HUES6 (cell line): ENCODE measurements around the gene PEMT.

Source experiments
- H3K27ac ChIP-seq: 2 replicates; pipeline ENCODE4 v1.7.0; 2013; ENCODE audit warnings: low read depth, mild to moderate bottlenecking, low read length, inconsistent platforms
- H3K27me3 ChIP-seq: 2 replicates; pipeline ENCODE4 v1.6.1; 2013; ENCODE audit warnings: low read length; ENCODE audit not compliant: control insufficient read depth, insufficient read depth
- H3K36me3 ChIP-seq: 2 replicates; pipeline ENCODE4 v1.6.1; 2013; ENCODE audit warnings: low read length; ENCODE audit not compliant: control insufficient read depth, insufficient read depth
- H3K4me1 ChIP-seq: 2 replicates; pipeline ENCODE4 v1.6.1; 2013; ENCODE audit warnings: low read length; ENCODE audit not compliant: control insufficient read depth, insufficient read depth
- H3K4me3 ChIP-seq: 2 replicates; pipeline ENCODE4 v1.5.1; 2013; ENCODE audit warnings: low read depth, low read length
- H3K9ac ChIP-seq: one replicate; pipeline ENCODE4 v1.6.1; 2013; ENCODE audit warnings: mild to moderate bottlenecking, low read length
- H3K9me3 ChIP-seq: 2 replicates; pipeline ENCODE4 v1.6.1; 2013; ENCODE audit warnings: low read depth, low read length; ENCODE audit not compliant: control insufficient read depth, insufficient read depth

The PEMT gene

DNA sequence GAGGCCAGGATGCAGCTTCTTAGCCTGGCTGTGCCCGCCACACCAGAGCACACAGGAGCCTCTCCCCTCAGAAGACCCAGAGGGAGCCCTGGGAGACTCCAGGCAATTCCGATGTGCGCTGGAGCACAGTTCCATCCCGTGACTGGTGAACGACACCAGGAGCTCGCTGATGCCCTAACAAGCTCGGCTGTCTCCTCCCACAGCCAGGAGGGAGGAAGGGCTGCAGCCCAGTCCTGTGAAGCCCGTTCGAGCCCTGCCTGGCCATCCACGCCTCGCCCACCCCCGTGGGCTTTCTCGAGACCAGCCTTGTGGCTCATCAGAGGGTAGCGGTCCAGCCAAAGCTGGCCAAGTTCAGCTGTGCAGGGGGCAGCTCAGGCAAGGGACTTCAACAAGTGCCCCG, 73.5 kb downstream of the PEMT start:
- Histone ChIP-seq H3K9ac (no peak overlapping the region), H3K36me3 (no peaks in the 10 kb centered on the region), H3K27me3 (no peaks in the 10 kb centered on the region), H3K27ac (no peak overlapping the region), H3K4me3 (no peak overlapping the region), H3K4me1 (peaks cover 40% of the 10 kb centered on the region), H3K9me3 (no peaks in the 10 kb centered on the region)

DNA sequence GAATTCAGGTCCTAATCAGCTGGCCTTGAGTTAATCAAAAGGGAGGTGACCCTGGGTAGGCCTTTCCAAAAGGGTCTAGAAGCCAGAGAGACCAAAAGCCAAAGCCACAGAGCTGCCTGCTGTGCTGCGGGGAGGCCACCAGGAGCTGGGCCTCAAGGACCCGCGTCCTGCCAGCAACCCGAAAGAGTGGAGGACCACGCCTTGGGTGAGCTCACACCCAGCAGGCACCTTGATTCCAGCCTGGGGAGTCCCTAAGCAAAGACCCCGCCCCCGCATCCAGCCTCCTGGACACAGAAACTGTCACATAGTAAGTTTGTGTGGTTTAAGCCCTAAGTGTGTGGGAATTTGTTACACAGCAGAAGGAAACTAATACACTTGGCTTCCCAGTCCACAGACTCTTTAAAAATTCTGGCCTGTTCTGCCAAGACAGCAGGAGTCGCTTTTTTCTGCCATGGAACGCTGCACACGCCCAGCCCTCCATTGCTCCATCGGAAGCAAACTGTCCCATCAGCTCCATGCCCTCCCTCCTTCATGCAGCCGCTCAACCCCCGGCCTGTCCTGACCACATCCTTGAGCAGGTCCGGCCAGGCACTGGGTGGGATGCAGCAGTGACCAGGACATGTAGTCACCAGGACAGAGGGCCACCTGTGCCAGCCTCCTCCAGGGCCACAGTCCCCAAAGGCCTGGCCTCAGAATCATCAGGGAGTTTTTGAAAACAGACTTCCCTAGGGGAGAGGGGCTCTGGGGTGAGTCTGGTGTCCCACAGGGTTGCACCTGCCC, 74.4 kb downstream of the PEMT start:
- no peaks in the 10 kb centered on the region for H3K36me3 ChIP-seq
- no peak overlapping the region for H3K27ac ChIP-seq
- no peaks in the 10 kb centered on the region for H3K9me3 ChIP-seq
- H3K9ac ChIP-seq: no peak overlapping the region
- H3K4me3 ChIP-seq: no peak overlapping the region
- H3K4me1 ChIP-seq: peaks cover 35% of the 10 kb centered on the region
- no peaks in the 10 kb centered on the region for H3K27me3 ChIP-seq

DNA sequence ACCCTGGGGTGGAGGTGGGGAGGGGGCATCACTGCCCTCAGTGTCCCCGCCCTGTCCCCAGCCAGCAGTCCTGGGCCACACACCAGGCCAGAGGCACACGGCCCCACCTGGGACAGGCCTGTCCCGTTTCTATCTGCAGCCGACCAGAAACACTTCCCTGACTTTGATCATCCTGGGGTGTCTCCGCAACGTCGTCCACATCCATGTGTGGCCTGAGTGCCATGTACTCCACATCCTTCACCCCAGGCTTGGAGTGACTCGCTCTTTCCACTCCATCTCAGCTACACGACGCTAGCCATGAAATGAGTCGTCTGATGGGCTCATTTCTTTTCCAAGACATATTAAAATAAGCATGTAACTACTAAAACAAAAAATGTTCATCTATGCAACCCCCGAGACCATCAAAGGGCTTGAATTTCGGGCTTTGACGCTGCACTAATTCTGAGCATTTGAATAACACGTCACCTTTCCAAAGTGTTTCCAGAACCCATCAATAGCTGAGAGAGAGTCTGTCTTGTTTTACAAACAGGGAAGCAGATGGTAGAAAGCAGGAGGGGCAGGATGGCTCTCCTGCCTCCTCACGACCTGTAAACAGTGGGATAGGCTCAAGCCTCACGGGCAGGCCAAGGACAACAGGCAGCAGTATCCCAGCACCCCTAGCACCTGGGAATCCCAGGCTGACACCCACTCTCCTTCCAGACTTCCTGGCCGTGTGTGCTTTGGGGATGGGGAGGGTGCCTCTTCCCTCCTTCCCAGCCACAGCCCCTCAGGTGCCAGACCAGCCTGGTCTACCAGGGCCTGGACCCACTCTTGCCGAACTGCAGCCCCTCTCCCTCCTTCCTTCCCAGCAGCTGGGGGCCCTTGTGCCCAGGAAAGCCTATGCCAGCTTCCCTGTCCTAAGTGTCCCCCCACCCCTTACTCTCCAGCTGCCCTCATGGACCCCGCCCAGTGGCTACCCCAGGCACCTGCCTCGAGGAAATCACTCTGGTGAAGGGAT, 75.3 kb downstream of the PEMT start:
- Histone ChIP-seq H3K9ac (peak overlapping the region; percentile 25), H3K4me3 (no peak overlapping the region), H3K4me1 (peaks cover 38% of the 10 kb centered on the region), H3K36me3 (no peaks in the 10 kb centered on the region), H3K27ac (no peak overlapping the region), H3K27me3 (no peaks in the 10 kb centered on the region), H3K9me3 (no peaks in the 10 kb centered on the region)

DNA sequence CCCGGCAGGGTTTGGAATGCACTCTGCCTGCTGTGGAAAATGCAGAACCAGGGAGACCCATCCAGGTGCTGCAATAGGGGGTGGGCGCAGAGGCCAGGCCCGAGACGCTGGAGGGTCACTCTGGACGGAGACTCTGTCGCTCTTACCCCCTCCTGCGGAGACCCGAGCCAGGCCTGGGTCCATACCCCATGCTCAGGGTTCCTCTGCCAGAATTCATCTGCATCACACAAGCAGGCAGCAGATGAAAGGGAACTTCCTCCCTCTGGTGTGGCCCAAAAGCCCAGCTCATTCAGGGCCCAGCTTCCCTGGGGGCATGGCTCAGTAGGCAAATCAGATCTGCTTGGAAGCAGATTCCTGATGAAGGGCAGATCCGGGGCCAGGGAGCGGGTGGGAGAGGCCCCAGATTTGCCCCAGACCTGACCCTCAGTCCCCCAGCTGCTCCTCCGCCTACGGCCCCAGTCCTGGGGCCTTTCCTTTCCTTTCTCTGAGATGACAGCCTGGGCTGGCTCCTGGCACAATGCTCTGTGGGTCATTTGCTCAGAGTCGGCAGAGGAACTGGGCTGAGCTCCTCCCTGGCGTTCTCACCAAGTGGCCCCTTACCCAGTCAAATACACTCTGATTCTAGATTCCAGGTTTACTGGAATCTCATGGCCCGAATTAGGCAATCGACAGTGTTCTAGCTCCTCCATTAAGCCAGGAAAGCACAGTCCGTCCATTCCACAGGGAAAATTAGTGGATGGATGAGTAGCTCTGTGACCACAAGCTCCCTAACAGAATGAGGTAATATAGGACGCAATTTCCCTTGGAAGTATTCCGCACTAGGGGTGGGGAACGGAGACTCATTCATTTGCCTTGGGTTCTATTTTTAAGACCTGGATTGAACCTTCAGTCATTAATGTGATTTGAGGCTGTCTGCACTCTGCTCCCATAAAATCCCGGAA, 76.2 kb downstream of the PEMT start:
- peaks cover 38% of the 10 kb centered on the region for H3K4me1 ChIP-seq
- H3K9me3 ChIP-seq: no peaks in the 10 kb centered on the region
- peak overlapping the region; percentile 25 for H3K9ac ChIP-seq
- no peaks in the 10 kb centered on the region for H3K27me3 ChIP-seq
- no peak overlapping the region; the same call in 1 of the 2 replicates for H3K27ac ChIP-seq
- H3K4me3 ChIP-seq: no peak overlapping the region
- H3K36me3 ChIP-seq: no peaks in the 10 kb centered on the region

DNA sequence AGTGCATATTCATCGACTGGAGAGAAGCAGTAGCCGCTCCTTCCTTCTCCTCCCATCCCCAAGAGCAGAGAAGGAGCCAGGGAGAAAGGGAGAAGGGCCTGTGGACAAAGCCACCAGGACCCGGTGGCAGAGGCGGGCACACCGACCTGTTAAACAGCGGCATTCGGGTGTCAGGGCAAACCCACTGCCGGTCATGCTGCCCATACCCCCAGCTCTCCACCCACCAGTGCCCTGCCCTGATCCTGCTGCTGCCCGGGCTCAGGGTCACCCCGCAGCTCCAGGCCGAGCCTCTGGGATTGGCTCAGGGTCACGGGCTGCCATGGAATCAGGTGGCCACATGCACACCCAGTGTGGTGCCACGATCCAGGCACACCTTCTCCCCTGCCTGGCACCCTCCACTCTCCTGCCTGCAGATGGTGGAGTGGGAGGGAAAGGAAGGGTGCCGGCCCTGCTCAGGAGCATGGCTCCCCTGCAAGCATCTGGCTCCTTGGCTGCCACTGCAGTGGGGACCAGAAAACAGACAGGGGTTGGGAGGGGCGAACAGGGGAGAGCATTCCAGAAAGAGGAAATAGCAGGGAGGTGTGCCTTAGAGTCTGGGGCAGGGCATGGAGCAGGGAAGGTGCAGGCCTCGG, 77.0 kb downstream of the PEMT start:
- Histone ChIP-seq H3K36me3 (no peaks in the 10 kb centered on the region), H3K4me3 (no peak overlapping the region), H3K27ac (no peak overlapping the region), H3K27me3 (no peaks in the 10 kb centered on the region), H3K9ac (peak overlapping the region; percentile 24), H3K9me3 (no peaks in the 10 kb centered on the region), H3K4me1 (peaks cover 38% of the 10 kb centered on the region)

DNA sequence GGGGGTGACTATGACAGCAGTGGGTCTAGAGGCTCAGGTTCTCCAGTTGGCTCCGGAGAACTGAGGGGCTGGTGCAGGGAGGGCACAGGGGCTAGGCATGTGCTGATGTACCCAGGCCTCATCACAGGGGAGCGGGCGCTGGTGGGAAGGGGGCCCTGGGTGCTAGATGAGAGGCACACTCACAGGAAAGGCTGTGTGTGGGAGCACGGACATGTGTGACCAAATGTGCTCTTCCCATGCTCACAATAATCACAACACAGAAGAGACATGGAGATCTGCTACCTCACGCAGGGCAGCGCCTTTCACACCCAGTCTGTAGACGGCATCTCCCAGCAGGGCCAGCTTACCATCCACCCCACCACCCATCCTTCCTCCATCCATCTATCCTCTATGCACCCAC, 77.9 kb downstream of the PEMT start:
- Histone ChIP-seq H3K4me1 (peaks cover 38% of the 10 kb centered on the region), H3K27ac (no peak overlapping the region), H3K9ac (no peak overlapping the region), H3K27me3 (no peaks in the 10 kb centered on the region), H3K4me3 (no peak overlapping the region), H3K36me3 (no peaks in the 10 kb centered on the region), H3K9me3 (no peaks in the 10 kb centered on the region)

DNA sequence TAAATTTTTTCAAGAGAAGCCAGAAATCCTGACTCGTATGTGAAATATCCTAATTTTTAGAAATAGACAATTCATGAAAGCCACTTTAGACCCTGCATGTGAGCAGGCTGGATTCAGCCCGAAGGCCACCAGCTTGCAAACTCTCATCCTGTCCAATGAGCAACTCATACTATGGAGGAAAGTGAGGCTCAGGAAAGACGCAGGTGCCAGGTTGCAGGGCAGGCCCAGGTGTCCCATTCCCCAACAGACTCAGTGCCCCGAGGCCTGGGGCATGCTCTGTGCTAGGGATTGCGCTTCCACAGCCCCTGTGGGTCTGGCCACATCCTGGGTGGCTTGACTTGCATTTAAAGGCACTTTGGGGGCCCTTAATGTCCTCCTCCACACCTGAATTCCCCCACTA, 78.6 kb downstream of the PEMT start:
- Histone ChIP-seq H3K4me1 (peaks cover 38% of the 10 kb centered on the region), H3K27ac (no peak overlapping the region), H3K9ac (no peak overlapping the region), H3K9me3 (no peaks in the 10 kb centered on the region), H3K4me3 (no peak overlapping the region), H3K27me3 (no peaks in the 10 kb centered on the region), H3K36me3 (no peaks in the 10 kb centered on the region; the same call in 1 of the 2 replicates)

GRCh38 chr17:17511881-17512858, 79.3 kb downstream of the PEMT start:
- Histone ChIP-seq H3K4me1 (peaks cover 38% of the 10 kb centered on the region), H3K27ac (no peak overlapping the region), H3K36me3 (no peaks in the 10 kb centered on the region; the same call in 1 of the 2 replicates), H3K4me3 (no peak overlapping the region), H3K9me3 (no peaks in the 10 kb centered on the region), H3K9ac (no peak overlapping the region), H3K27me3 (no peaks in the 10 kb centered on the region)

- H3K9me3 ChIP-seq: no peaks in the 10 kb centered on the region
- no peaks in the 10 kb centered on the region for H3K27me3 ChIP-seq
- no peak overlapping the region for H3K9ac ChIP-seq
- H3K27ac ChIP-seq: no peak overlapping the region
- H3K4me3 ChIP-seq: no peak overlapping the region
- H3K4me1 ChIP-seq: peaks cover 34% of the 10 kb centered on the region
- H3K36me3 ChIP-seq: no peaks in the 10 kb centered on the region; the same call in 1 of the 2 replicates
Observed at GRCh38 chr17:17511293-17511741, 80.2 kb downstream of the PEMT start.
